ENCODE data around the gene PPARA. TPM values are rescaled to one million over a fixed set of nuclear protein-coding genes. Genes with fewer than 3 reads are reported as not detected.

The PPARA gene
- total and polyA plus RNA-seq, 2 experiments from 2014 or later = 8.7 to 14.4 TPM

DNA sequence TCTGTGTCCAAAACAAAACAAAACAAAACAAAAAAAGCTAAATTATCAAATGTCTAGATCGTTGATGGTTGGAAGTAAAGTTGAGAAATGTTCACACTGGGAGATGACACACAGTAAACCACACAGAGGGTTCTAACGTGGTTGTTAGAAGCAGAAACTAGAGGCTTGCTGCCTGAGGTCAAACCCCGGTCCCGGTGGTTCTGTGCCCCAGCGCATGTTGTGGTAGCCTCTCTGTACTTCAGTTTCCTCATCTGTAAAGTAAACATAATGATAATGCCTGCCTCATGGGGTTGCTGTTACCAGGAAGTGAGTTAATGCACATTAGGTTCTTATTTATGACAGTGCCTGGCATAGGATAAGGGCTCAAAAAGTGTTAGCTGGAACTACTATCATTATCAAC lies 33.4 kb downstream of the PPARA start:
- no peak overlapping the region for H3K27ac ChIP-seq
- H2AFZ ChIP-seq = no peak overlapping the region
- in situ Hi-C loops (cut with MboI) = no loop called here
- H3K4me1 ChIP-seq (ENCODE audit: insufficient read depth) = no peaks in the 10 kb centered on the region
- H3K9ac ChIP-seq = no peak overlapping the region
- no peaks in the 10 kb centered on the region for H4K20me1 ChIP-seq (ENCODE audit: insufficient read depth)
- H3K4me2 ChIP-seq (ENCODE audit: unreplicated experiment) = no peak overlapping the region
- no peaks in the 10 kb centered on the region for H3K9me3 ChIP-seq (ENCODE audit: low read depth)
- no peaks in the 10 kb centered on the region for H3K9me2 ChIP-seq (ENCODE audit: insufficient read depth)
- TF ChIP-seq EZH2phosphoT487 (IDR thresholded peaks at IDR 0.05; ENCODE audit: insufficient read depth, low read depth) (no peak), EZH2 (IDR thresholded peaks at IDR 0.05; ENCODE audit: insufficient read depth, poor library complexity, severe bottlenecking) (no peak)
- peaks cover 6% of the 10 kb centered on the region for H3K36me3 ChIP-seq (ENCODE audit: low read depth)
- H3F3A ChIP-seq (ENCODE audit: insufficient read depth) = no peaks in the 10 kb centered on the region
- H3K27me3 ChIP-seq (replicated peaks; ENCODE audit: insufficient read depth) = no peaks in the 10 kb centered on the region
- H3K79me2 ChIP-seq (ENCODE audit: insufficient read depth) = no peaks in the 10 kb centered on the region
- 90 to 93% methylated on average over 5 of the region's 5 CpGs for WGBS, 2 experiments (ENCODE audit: low coverage in 1 of 2, low lambda C conversion rate in 2 of 2, missing lambda C conversion rate in 2 of 2)
- no peak for DNase-seq
- H3K4me3 ChIP-seq = no peak overlapping the region

DNA sequence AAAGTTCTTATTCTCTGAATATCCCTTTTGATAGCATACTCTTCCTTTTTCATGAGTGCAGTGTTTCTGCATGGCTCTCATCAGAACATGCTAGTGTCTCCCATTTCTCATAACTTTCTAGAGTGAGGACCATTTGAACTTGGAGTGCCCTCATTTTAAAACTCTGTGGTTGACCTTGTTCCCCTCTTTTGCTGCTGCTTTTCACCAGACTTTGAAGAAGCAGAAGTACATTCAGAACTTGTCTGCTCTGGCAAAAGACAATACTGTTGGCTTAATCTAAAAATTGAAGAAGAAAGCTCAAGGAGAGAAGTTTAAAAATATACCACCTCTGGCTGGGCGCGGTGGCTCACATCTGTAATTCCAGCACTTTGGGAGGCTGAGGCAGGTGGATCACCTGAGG lies 35.0 kb downstream of the PPARA start:
- TF ChIP-seq EZH2 (IDR thresholded peaks at IDR 0.05; ENCODE audit: insufficient read depth, poor library complexity, severe bottlenecking) (no peak), EZH2phosphoT487 (IDR thresholded peaks at IDR 0.05; ENCODE audit: insufficient read depth, low read depth) (no peak)
- Histone ChIP-seq H3K36me3 (ENCODE audit: low read depth) (peaks cover 5% of the 10 kb centered on the region), H3K9ac (no peak overlapping the region), H3K4me2 (ENCODE audit: unreplicated experiment) (no peak overlapping the region), H3K9me2 (ENCODE audit: insufficient read depth) (no peaks in the 10 kb centered on the region), H4K20me1 (ENCODE audit: insufficient read depth) (no peaks in the 10 kb centered on the region), H3K27ac (no peak overlapping the region), H3K79me2 (ENCODE audit: insufficient read depth) (no peaks in the 10 kb centered on the region), H3K9me3 (ENCODE audit: low read depth) (no peaks in the 10 kb centered on the region), H3F3A (ENCODE audit: insufficient read depth) (no peaks in the 10 kb centered on the region), H3K27me3 (replicated peaks; ENCODE audit: insufficient read depth) (no peaks in the 10 kb centered on the region), H2AFZ (no peak overlapping the region), H3K4me3 (no peak overlapping the region), H3K4me1 (ENCODE audit: insufficient read depth) (no peaks in the 10 kb centered on the region)
- 97 to 100% methylated on average over 2 of the region's 2 CpGs for WGBS, 2 experiments (ENCODE audit: low coverage in 1 of 2, low lambda C conversion rate in 2 of 2, missing lambda C conversion rate in 2 of 2)
- no peak for DNase-seq
- in situ Hi-C loops (cut with MboI) = no loop called here

DNA sequence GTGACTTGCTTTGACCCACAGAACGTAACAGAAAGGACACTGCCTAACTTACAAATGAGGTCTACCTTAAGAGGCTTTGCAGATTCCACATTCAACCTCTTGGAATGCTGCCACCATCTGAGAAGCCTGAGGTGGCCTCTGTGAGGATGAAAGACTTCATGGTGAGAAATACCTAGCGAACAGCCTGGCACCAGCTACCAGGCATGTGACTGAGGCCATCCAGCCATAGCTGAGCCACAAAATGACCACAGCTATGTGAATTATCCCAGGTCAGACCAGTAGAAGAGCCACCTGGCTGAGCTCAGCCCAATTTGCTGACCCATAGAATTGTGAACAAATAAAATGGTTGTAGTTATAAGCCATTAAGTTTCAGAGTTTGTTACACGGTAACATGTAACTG lies 37.5 kb downstream of the PPARA start:
- Histone ChIP-seq H3K4me2 (ENCODE audit: unreplicated experiment) (no peak overlapping the region), H3K27me3 (replicated peaks; ENCODE audit: insufficient read depth) (no peaks in the 10 kb centered on the region), H3K27ac (no peak overlapping the region), H2AFZ (no peak overlapping the region), H3K4me1 (ENCODE audit: insufficient read depth) (no peaks in the 10 kb centered on the region), H3K36me3 (ENCODE audit: low read depth) (no peaks in the 10 kb centered on the region; the same call in 1 of the 2 replicates), H3K9me3 (ENCODE audit: low read depth) (no peaks in the 10 kb centered on the region), H3K4me3 (no peak overlapping the region), H4K20me1 (ENCODE audit: insufficient read depth) (no peaks in the 10 kb centered on the region), H3K9ac (no peak overlapping the region), H3K79me2 (ENCODE audit: insufficient read depth) (no peaks in the 10 kb centered on the region), H3F3A (ENCODE audit: insufficient read depth) (peaks cover 4% of the 10 kb centered on the region; the same call in 1 of the 2 replicates), H3K9me2 (ENCODE audit: insufficient read depth) (no peaks in the 10 kb centered on the region)
- DNase-seq = no peak
- TF ChIP-seq EZH2 (IDR thresholded peaks at IDR 0.05; ENCODE audit: insufficient read depth, poor library complexity, severe bottlenecking) (no peak), EZH2phosphoT487 (IDR thresholded peaks at IDR 0.05; ENCODE audit: insufficient read depth, low read depth) (no peak)
- WGBS, 2 experiments (ENCODE audit: low coverage in 1 of 2, low lambda C conversion rate in 2 of 2, missing lambda C conversion rate in 2 of 2) = 95 to 97% methylated on average over 3 of the region's 3 CpGs
- in situ Hi-C loops (cut with MboI) = no loop called here

DNA sequence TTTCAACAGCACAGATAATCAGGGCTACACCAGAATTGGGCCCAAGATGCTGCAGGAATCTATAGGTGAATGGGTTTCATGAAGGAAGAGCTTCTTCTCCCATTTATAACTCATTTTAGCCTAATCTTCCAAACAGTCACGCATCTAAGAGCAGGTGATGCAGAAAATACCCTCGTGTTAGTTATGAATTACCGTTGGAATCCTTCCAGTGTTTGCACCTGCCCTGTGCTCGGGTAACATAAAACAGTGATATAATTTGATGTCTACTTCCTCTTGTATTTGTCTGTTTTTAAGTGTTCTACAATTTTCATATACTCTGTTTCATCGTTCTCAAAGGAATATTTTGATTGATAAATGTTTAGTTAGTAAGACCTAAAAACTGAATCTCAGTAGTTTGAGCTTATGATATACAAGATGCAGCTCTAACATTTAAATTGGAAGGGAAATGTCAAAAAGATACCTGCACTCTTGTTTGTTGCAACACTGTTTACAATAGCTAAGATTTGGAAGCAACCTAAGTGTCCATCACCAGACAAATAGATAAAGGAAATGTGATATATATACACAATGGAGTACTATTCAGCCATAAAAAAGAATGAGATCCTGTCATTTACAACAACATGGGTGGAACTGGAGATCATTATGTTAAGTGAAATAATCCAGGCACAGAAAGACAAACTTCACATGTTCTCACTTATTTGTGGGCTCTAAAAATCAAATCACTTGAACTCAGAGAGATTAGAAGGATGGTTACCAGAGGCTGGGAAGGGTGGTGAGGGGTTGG lies 42.1 kb downstream of the PPARA start:
- DNase-seq = no peak
- in situ Hi-C loops (cut with MboI) = no loop called here
- H3K9me3 ChIP-seq (ENCODE audit: low read depth) = no peaks in the 10 kb centered on the region
- H3K9ac ChIP-seq = no peak overlapping the region
- no peaks in the 10 kb centered on the region for H3K27me3 ChIP-seq (replicated peaks; ENCODE audit: insufficient read depth)
- 95 to 97% methylated on average over 5 of the region's 5 CpGs for WGBS, 2 experiments (ENCODE audit: low coverage in 1 of 2, low lambda C conversion rate in 2 of 2, missing lambda C conversion rate in 2 of 2)
- H2AFZ ChIP-seq = no peak overlapping the region
- no peaks in the 10 kb centered on the region for H3K36me3 ChIP-seq (ENCODE audit: low read depth)
- TF ChIP-seq EZH2 (IDR thresholded peaks at IDR 0.05; ENCODE audit: insufficient read depth, poor library complexity, severe bottlenecking) (no peak), EZH2phosphoT487 (IDR thresholded peaks at IDR 0.05; ENCODE audit: insufficient read depth, low read depth) (no peak)
- H3K4me3 ChIP-seq = no peak overlapping the region
- no peaks in the 10 kb centered on the region for H3K4me1 ChIP-seq (ENCODE audit: insufficient read depth)
- H3K9me2 ChIP-seq (ENCODE audit: insufficient read depth) = no peaks in the 10 kb centered on the region
- H4K20me1 ChIP-seq (ENCODE audit: insufficient read depth) = no peaks in the 10 kb centered on the region
- no peak overlapping the region for H3K4me2 ChIP-seq (ENCODE audit: unreplicated experiment)
- H3F3A ChIP-seq (ENCODE audit: insufficient read depth) = peaks cover 4% of the 10 kb centered on the region; the same call in 1 of the 2 replicates
- no peak overlapping the region for H3K27ac ChIP-seq
- H3K79me2 ChIP-seq (ENCODE audit: insufficient read depth) = no peaks in the 10 kb centered on the region

All from GM23248 (cell line).